ENCODE results near the gene MRAP.

MRAP gene

DNA sequence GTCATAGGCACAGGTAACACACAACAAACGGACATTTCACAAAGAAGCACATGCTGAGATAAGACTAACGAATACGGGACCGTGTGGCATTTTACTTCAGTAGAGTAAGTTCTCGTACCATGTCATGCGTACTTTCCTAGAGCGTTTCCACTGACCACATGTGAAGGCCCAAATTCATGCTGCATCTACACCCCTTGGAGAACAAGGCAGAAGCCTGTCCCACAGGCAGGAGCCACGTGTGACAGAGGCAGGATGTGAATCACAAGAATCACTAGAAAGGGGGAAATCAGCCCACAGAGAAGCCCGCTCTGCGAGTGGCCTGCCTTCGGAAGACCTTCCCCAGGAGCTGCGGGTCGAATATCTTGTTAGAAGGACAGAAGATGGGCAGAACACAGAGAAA lies 52.3 kb downstream of the MRAP start:
- DNase-seq = no peak

DNA sequence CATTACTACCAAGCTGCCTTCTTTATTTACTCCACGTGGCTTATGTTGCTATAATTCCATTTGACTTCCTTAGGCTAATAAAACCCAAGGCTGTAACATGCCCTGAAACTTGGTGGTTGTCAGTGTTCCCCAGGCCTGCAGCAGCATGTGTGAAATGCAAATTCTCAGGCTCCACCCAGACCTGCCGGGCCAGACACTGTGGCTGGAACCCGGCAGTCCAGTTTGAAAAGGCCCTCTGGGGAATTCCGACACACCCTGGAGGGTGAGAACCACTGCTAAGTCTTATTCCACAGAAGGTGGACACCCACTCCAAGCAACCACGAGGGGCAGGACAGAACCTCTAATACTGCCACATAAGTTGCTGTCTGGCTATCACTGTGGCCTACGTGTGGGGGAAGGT lies 52.8 kb downstream of the MRAP start:
- DNase-seq = peak; percentile 56

DNA sequence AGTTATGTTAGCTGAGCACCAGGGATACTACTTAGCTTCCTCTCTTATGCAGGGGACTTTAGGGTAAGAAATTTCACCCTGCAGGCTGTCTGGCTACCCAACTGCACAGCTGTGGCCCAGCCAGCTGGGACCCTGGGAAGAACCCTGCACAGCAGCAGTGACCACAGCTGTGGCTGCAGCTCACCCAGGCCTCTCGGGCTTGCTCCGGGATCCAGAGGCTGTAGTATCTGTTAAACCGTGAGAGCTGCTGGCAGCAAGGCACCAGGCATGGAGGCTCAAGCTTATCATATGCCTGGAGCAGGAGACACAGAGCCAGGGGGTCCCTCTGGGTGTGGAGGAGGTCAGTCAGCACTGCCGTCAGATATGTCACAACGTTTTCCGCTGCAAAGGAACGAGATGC lies 53.9 kb downstream of the MRAP start:
- no peak for DNase-seq

DNA sequence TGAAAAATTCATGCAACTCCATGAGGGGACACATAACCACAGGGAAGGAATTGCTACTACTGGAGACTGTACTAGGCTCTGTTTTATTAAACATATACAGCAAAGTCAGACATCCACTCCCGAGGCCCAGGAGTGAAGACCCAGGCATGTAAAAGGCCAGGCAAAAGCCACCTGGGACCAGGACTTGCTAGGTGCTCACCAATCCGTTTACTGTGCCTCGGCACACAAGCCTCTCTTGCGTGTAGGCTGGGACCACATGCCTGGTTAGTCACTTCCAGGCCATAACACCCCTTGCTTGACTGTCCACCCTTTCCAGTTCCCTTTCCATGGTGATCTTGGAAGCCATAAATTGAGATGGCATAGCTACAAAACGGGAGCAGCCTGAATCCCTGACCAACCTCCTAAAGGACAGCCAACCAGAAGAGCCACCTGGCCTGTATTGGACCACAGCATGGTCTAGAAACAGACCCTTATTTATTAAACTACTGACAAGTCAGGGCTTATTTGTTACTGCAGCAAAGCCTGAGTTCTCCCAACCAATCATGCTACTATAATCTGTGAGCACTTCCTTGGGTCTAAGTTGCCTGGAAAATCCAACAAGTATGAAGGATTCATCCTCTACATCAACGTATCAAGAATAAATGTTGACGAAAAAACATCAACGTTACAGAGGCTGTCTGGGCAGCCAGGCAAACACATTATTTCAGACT lies 54.5 kb downstream of the MRAP start:
- no peak for DNase-seq

DNA sequence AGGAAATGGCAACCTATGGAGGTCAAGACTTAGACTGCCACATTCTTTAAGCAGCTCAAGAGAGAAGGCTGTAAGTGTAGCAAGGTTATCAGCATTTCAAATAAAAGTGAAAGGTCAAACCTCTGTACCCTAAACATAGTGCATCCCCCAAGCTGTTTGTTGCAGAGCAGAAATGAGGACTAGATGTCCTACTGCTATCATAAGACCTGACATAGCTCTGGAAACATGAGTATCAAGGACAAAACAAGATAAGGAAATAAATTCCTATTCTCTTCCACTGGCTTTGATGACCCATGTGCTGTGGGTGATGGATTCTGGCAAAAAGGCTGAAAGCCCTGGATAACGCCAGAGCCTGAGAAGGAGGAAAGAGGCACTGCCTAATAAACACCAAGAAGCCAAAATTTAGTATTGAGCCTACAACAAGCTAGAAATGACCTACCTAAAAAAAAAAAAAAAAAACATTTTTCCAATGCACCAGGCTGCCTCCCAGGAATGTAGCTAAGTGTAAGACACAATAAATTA lies 58.3 kb downstream of the MRAP start:
- DNase-seq = no peak

DNA sequence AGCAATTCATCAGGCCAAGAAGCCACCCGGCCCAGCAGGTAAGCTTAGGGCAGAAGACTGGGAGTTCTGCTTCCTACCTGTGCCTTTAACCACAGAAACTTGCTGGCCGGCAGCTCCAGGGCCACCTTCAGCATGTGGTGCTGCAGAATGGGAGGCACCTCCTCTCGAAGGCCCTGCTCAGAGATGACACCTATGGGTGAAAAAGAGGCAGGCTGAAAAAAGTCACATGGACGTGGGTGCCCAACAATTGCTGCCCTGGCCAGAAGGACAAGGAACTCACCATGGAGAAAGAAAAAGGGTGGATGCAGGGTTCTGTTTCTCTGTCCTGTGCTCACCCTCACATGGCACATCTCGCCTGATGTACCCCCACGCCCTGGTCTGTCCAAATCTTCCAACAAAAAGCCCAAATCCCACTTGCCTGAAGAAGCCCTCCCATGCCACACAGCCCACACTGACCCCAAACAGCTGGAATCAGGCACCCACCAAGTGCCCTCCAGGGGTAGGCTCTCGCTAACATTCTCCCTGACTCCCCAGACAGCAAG lies 61.1 kb downstream of the MRAP start:
- DNase-seq = no peak

DNA sequence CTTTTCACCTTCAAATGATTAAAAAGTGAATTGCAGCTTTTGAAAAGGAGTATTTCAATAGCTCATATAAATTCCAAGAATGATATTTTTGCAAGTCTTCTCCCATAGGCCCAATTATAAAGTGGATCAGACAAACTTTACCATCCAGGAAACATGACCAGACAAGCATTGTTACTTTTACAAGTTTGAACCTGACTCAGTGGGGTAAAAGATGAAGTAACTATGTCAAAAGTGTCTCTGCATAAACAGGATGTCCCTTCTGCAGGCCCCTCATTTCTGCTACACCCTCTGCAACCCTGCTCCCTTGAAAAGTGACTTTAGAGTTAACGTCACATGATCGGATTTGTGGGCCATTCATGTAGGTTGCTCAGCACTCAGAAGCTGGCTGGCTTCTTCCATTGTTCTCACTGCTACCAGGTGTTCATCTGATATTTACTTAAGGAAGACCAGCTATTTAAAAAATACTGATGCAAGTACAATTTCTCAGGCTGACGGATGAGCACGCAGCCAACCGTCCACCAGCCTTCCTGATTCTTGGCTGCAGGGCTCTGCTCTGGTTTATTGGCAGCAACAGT lies 61.8 kb downstream of the MRAP start:
- DNase-seq = no peak
